GM12878 (cell line): ENCODE data around the gene FOXP1. TPM values are rescaled to one million over a fixed set of nuclear protein-coding genes. Genes with fewer than 3 reads are reported as not detected.

Source experiments
- ATAC-seq: fragments of 200-7000 bp; cut with Tn5 transposase; 3 replicates; pipeline ENCODE4 v1.9.1; 2020; ENCODE audit warnings: mild to moderate bottlenecking, moderate library complexity
- BruUV-seq: library from RNA; stranded (reverse); fragments of 400-500 nt; replicated peaks from 2 replicates; lab custom pipeline; 2021; lab: Mats Ljungman, UMichigan
- CTCF ChIA-PET: fragments of 300-600 bp; sonication (Branson Sonifier 250); formaldehyde crosslinking; extraction: SDS; loops from one replicate; lab custom pipeline; 2021; ENCODE audit warnings: inconsistent platforms; lab: Yijun Ruan, JAX
- POLR2A ChIA-PET: fragments of 350-600 bp; formaldehyde crosslinking; extraction: SDS; loops from one replicate; lab custom pipeline; 2021; ENCODE audit warnings: inconsistent platforms; lab: Charles Lee
- RAD21 ChIA-PET: fragments of 300-600 bp; sonication (Branson Sonifier 250); formaldehyde crosslinking; loops from one replicate; lab custom pipeline; 2023; ENCODE audit warnings: antibody characterized with exemption; ENCODE audit not compliant: unreplicated experiment; lab: Charles Lee
- SMC1A ChIA-PET: fragments of 300-600 bp; sonication (Branson Sonifier 250); formaldehyde crosslinking; loops from one replicate; lab custom pipeline; 2023; ENCODE audit not compliant: unreplicated experiment, uncharacterized antibody; lab: Charles Lee
- DNase-seq: peaks from one replicate; pipeline ENCODE4 v3.0.0-alpha.2; 2011; ENCODE audit warnings: low read depth, low spot score
- FAIRE-seq: peaks from 3 replicates; lab custom pipeline; 2011; peaks lifted over from hg19 to GRCh38; lab: Jason Lieb, UNC
- H2AFZ ChIP-seq: 2 replicates; pipeline ENCODE4 v1.6.0; 2011; ENCODE audit warnings: low read depth, low read length, control low read depth; ENCODE audit not compliant: control insufficient read depth
- H3K27ac ChIP-seq: 2 replicates; pipeline ENCODE4 v1.5.1; 2011; ENCODE audit warnings: control low read depth; ENCODE audit not compliant: control insufficient read depth, insufficient read depth
- H3K27me3 ChIP-seq, 2 experiments: replicated peaks in 1 of 2; 2 replicates each; pipeline versions ENCODE4 v1.6.0 to v1.6.1; 2011; ENCODE audit warnings: low read length in 1 of 2; ENCODE audit not compliant: control insufficient read depth in 2 of 2, insufficient read depth in 2 of 2
- H3K36me3 ChIP-seq, 2 experiments: 2 replicates each; pipeline ENCODE4 v1.5.1; 2011; ENCODE audit warnings: low read length in 1 of 2; ENCODE audit not compliant: control insufficient read depth in 2 of 2, insufficient read depth in 2 of 2
- H3K4me1 ChIP-seq: 2 replicates; pipeline ENCODE4 v1.6.1; 2011; ENCODE audit warnings: mild to moderate bottlenecking, low read length, moderate library complexity, mixed read lengths; ENCODE audit not compliant: control insufficient read depth, insufficient read depth
- H3K4me2 ChIP-seq: 2 replicates; pipeline ENCODE4 v1.6.0; 2011; ENCODE audit warnings: control low read depth; ENCODE audit not compliant: control insufficient read depth, insufficient read depth
- H3K4me3 ChIP-seq: fragments of 200-600 bp; sonication (generic); 2 replicates; pipeline ENCODE4 v1.5.1; 2016
- H3K79me2 ChIP-seq: 2 replicates; pipeline ENCODE4 v1.6.0; 2011; ENCODE audit warnings: low read length; ENCODE audit not compliant: control insufficient read depth, insufficient read depth
- H3K9ac ChIP-seq: 2 replicates; pipeline ENCODE4 v1.8.0; 2011; ENCODE audit warnings: low read length, control low read depth, mixed read lengths; ENCODE audit not compliant: control insufficient read depth, insufficient read depth
- H3K9me3 ChIP-seq: replicated peaks from 3 replicates; pipeline ENCODE4 v1.5.1; 2011; ENCODE audit warnings: mild to moderate bottlenecking, low read length; ENCODE audit not compliant: control insufficient read depth, insufficient read depth
- H4K20me1 ChIP-seq: 2 replicates; pipeline ENCODE4 v1.6.0; 2011; ENCODE audit not compliant: control insufficient read depth, insufficient read depth
- BCL11A ChIP-seq: IDR thresholded peaks from 2 replicates; pipeline ENCODE4 v1.6.1; 2011; ENCODE audit warnings: low read depth, low read length
- BHLHE40 ChIP-seq, 2 experiments: fragments of 450-650 bp in 1 of 2; IDR thresholded peaks; 2 replicates each; pipeline ENCODE4 v1.6.1; 2011 to 2017; ENCODE audit warnings: low read depth in 2 of 2, borderline replicate concordance in 1 of 2, improper control_type of control experiment in 1 of 2, low read length in 1 of 2, mild to moderate bottlenecking in 1 of 2
- ETV6 ChIP-seq, 2 experiments: fragments of 450-650 bp in 1 of 2; IDR thresholded peaks in 1 of 2; conservative IDR thresholded peaks in 1 of 2; 2 replicates each; pipeline ENCODE4 v1.6.1; 2014; ENCODE audit warnings: antibody characterized with exemption in 1 of 2, borderline replicate concordance in 1 of 2, low read depth in 1 of 2, mild to moderate bottlenecking in 1 of 2, moderate library complexity in 1 of 2
- GABPA ChIP-seq: IDR thresholded peaks from 2 replicates; pipeline ENCODE4 v1.6.1; 2014; ENCODE audit warnings: antibody characterized with exemption, low read depth, mild to moderate bottlenecking, inconsistent platforms
- JUNB ChIP-seq: IDR thresholded peaks from 2 replicates; pipeline ENCODE4 v1.6.1; 2016; ENCODE audit warnings: antibody characterized with exemption, mild to moderate bottlenecking
- MAX ChIP-seq: IDR thresholded peaks from 2 replicates; pipeline ENCODE4 v1.6.1; 2012; ENCODE audit warnings: low read depth, low read length, improper control_type of control experiment
- PBX3 ChIP-seq: IDR thresholded peaks from 2 replicates; pipeline ENCODE4 v1.6.1; 2011; ENCODE audit warnings: mild to moderate bottlenecking, low read depth, low read length, moderate library complexity; ENCODE audit not compliant: insufficient replicate concordance
- POLR2A ChIP-seq: IDR thresholded peaks from 2 replicates; pipeline ENCODE4 v1.6.1; 2011; ENCODE audit warnings: low read depth, mild to moderate bottlenecking, low read length
- POU2F2 ChIP-seq: IDR thresholded peaks from 3 replicates; pipeline ENCODE4 v1.6.1; 2011; ENCODE audit warnings: low read depth, mild to moderate bottlenecking, low read length, borderline replicate concordance
- RBBP5 ChIP-seq: fragments of 200-600 bp; sonication (generic); conservative IDR thresholded peaks from 2 replicates; pipeline ENCODE4 v1.6.1; 2016
- RUNX3 ChIP-seq: IDR thresholded peaks from 2 replicates; pipeline ENCODE4 v1.6.1; 2012; ENCODE audit warnings: low read length, inconsistent platforms
- TBL1XR1 ChIP-seq: IDR thresholded peaks from 2 replicates; pipeline ENCODE4 v1.6.1; 2012; ENCODE audit warnings: low read depth, low read length, improper control_type of control experiment
- WGBS: methylation state at CpG from one replicate; pipeline ENCODE4 v1.1.6; 2016; ENCODE audit warnings: low lambda C conversion rate; ENCODE audit not compliant: insufficient replicate concordance, insufficient coverage; ENCODE audit errors: missing lambda C conversion rate; 5-methylcytosine and 5-hydroxymethylcytosine counted together
- in situ Hi-C: fragments of 300-500 bp; cut with MboI; formaldehyde crosslinking; loops from 9 replicates; pipeline ENCODE4 v1.14.3; 2018; ENCODE audit warnings: mixed read lengths
- intact Hi-C: fragments of 100-400 bp; cut with micrococcal nuclease; formaldehyde crosslinking; loops from one replicate; pipeline ENCODE4 v1.14.2; 2022; ENCODE audit not compliant: unreplicated experiment
- polyA plus RNA-seq, 11 experiments: library from polyadenylated mRNA; depleted of rRNA in 4 of 11; unstranded in 6 of 11; stranded (reverse) in 5 of 11; fragments of >200 nt; fragmentation: Nextera tagmentation in 4 of 11; fragmentation: Illumina TruSeq in 1 of 11; extraction: Ambion mirVana in 4 of 11; extraction: Trizol in 1 of 11; gene quantifications; 1 replicate in 1 of 11; 2 replicates in 10 of 11; pipeline versions ENCODE4 v1.2.1 to v1.2.3, GENCODE V29; 2011 to 2016; ENCODE audit warnings: inconsistent platforms in 2 of 11, missing spikeins in 2 of 11, low read depth in 1 of 11
- total RNA-seq, 4 experiments: library from RNA; depleted of rRNA in 3 of 4; stranded (reverse); fragments of >200 nt in 3 of 4; fragmentation: Illumina TruSeq in 1 of 4; extraction: Trizol in 1 of 4; gene quantifications; 2 replicates each; pipeline versions ENCODE4 v1.2.1 to v1.2.3, GENCODE V29; 2013 to 2021
- TF ChIP-seq, protein P1 (sequence below): fragments of 450-650 bp; IDR thresholded peaks from 2 replicates; pipeline ENCODE4 v1.6.1; 2016; ENCODE audit warnings: mild to moderate bottlenecking, moderate library complexity, borderline replicate concordance

The FOXP1 gene
- total and polyA plus RNA-seq, 10 of the 15 experiments (the other 5 are each of a cell fraction or from before 2014, with no cell fraction given) = 0.05 to 1.6 (median 0.20) TPM; not detected in 1

- no peaks in the 10 kb centered on the region for H4K20me1 ChIP-seq
- RAD21 ChIA-PET = no interaction called here
- no peak overlapping the region for H2AFZ ChIP-seq
- H3K27ac ChIP-seq = no peak overlapping the region
- DNase-seq (no peak), ATAC-seq (no peak), FAIRE-seq (no peak)
- 40% methylated on average over 9 of the region's 9 CpGs for WGBS
- CTCF ChIA-PET = interaction anchor here (0.6 kb wide), 1 partner anchor 35 kb away, joined by 4 read pairs; no protein-coding TSS in a partner anchor
- no peak overlapping the region for H3K4me3 ChIP-seq
- H3K79me2 ChIP-seq = no peaks in the 10 kb centered on the region
- POLR2A ChIA-PET = no interaction called here
- no peaks in the 10 kb centered on the region for H3K9me3 ChIP-seq
- H3K36me3 ChIP-seq = no peaks in the 10 kb centered on the region
- no peaks in the 10 kb centered on the region for H3K4me1 ChIP-seq
- peaks cover 0 to 1% of the 10 kb centered on the region in 2 experiments; a peak in 1 of 4 replicates for H3K27me3 ChIP-seq
- in situ Hi-C loops (no loop called here), intact Hi-C loops (no loop called here)
- TF ChIP-seq TBL1XR1 (no peak), POU2F2 (no peak), MAX (no peak), POLR2A (no peak), RUNX3 (no peak), ETV6 (conservative IDR thresholded peaks at IDR 0.05 in 1 of 2, IDR thresholded peaks at IDR 0.05 in 1 of 2; ENCODE audit: borderline replicate concordance in 1 of 2, low read depth in 1 of 2) (no peak), PBX3 (no peak), GABPA (no peak), BCL11A (no peak), BHLHE40 (IDR thresholded peaks at IDR 0.05; ENCODE audit: borderline replicate concordance in 1 of 2, low read depth in 2 of 2, low read length in 1 of 2) (no peak), JUNB (no peak), RBBP5 (no peak)
- TF ChIP-seq, protein P1, sequence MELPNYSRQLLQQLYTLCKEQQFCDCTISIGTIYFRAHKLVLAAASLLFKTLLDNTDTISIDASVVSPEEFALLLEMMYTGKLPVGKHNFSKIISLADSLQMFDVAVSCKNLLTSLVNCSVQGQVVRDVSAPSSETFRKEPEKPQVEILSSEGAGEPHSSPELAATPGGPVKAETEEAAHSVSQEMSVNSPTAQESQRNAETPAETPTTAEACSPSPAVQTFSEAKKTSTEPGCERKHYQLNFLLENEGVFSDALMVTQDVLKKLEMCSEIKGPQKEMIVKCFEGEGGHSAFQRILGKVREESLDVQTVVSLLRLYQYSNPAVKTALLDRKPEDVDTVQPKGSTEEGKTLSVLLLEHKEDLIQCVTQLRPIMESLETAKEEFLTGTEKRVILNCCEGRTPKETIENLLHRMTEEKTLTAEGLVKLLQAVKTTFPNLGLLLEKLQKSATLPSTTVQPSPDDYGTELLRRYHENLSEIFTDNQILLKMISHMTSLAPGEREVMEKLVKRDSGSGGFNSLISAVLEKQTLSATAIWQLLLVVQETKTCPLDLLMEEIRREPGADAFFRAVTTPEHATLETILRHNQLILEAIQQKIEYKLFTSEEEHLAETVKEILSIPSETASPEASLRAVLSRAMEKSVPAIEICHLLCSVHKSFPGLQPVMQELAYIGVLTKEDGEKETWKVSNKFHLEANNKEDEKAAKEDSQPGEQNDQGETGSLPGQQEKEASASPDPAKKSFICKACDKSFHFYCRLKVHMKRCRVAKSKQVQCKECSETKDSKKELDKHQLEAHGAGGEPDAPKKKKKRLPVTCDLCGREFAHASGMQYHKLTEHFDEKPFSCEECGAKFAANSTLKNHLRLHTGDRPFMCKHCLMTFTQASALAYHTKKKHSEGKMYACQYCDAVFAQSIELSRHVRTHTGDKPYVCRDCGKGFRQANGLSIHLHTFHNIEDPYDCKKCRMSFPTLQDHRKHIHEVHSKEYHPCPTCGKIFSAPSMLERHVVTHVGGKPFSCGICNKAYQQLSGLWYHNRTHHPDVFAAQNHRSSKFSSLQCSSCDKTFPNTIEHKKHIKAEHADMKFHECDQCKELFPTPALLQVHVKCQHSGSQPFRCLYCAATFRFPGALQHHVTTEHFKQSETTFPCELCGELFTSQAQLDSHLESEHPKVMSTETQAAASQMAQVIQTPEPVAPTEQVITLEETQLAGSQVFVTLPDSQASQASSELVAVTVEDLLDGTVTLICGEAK = no peak
- H3K4me2 ChIP-seq = no peak overlapping the region
- BruUV-seq = no TSS peak
- H3K9ac ChIP-seq = no peak overlapping the region
- SMC1A ChIA-PET = interaction anchor here (1.2 kb wide), 1 partner anchor 9 kb away, joined by 3 read pairs; no protein-coding TSS in a partner anchor
These were observed 122.4 kb downstream of the FOXP1 start for GRCh38 chr3:71461114-71461513.
